ENCODE results near the gene LYRM1. TPM values are rescaled to one million over a fixed set of nuclear protein-coding genes. Genes with fewer than 3 reads are reported as not detected.

Gene LYRM1
- polyA plus RNA-seq, 1 donor from 2014 or later, result 33.5 TPM

DNA sequence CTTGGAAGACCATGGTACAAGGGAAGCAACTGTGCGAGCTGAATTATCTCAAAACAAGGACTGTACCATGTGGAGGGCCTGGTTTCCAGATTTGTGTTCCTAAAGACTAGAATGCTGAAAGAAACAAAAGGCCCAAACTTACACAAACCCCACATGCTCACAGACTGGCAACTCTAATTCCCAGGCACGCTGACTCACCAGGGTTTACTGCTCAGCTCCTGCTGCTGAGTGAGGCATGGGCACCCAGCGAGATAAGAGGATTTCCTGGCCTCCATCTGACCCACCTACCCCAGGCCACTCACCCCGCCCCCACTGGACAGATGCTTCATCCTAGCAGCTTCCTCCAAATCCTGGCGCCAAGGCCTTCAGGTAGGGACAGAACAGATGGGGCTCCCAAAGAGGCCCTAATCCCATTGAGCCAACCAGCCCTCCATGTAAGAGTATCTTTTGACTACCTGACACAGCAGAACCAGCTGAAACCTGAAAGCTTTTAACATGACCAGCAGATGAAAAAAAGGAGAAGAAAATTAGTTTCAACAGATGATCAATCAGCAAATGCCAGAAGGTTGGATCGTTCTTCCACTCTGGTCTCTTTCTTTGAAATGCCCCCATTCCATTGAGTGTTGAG lies 34.3 kb upstream of the LYRM1 start:
- Mint-ChIP-seq H3K27ac (no peak overlapping the region), H3K4me3 (no peak overlapping the region), H3K27me3 (no peaks in the 10 kb centered on the region), H3K9me3 (peaks cover 0 to 1% (median 0%) of the 10 kb centered on the region in 3 donors), H3K4me1 (peaks cover 4 to 14% (median 10%) of the 10 kb centered on the region in 3 donors), H3K36me3 (peaks cover 5% of the 10 kb centered on the region)

DNA sequence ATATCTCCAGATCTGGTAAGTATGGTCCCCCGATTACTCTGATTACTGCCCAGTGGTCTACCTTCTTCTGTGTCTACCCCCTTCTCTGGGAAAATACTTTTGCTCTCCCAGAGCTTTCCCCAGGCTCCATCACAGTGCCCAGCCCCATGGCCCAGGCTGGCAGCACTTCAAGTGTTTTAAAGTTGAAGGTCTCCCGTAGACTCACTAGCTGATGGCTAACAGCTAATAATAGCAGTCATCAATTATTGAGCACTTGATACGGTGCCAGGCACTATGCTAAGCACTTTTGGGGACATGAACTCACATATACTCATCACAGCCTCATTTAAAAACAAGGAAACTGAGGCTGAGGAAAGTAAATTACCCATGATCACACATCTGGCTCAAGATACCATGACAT lies 33.8 kb upstream of the LYRM1 start:
- Mint-ChIP-seq H3K4me1 (peaks cover 4 to 15% (median 10%) of the 10 kb centered on the region in 3 donors), H3K36me3 (peaks cover 5% of the 10 kb centered on the region), H3K27me3 (no peaks in the 10 kb centered on the region), H3K9me3 (peaks cover 0 to 1% (median 0%) of the 10 kb centered on the region in 3 donors), H3K27ac (no peak overlapping the region), H3K4me3 (no peak overlapping the region)

DNA sequence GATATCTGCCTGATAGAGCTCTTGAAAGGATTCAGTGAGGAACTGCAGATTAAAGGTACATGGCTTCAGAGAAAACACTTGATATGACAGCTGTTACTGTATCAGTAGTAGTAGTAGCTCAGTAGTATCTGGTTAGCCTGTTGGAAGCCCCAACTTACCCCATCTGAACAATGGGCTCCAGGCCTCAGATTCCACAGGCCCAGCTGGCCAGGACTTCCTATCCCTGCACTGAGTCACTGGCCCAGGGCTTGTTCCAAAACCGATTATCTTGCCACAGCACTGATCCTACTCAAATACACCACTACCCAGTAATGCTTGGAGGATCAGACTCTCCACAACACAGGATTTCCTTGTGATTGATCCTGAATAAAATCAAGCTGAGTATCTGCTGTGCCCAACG lies 33.0 kb upstream of the LYRM1 start:
- Mint-ChIP-seq H3K4me3 (no peak overlapping the region), H3K27me3 (no peaks in the 10 kb centered on the region), H3K36me3 (peaks cover 2% of the 10 kb centered on the region), H3K9me3 (peaks cover 0 to 1% (median 0%) of the 10 kb centered on the region in 3 donors), H3K4me1 (peaks cover 4 to 18% (median 14%) of the 10 kb centered on the region in 3 donors), H3K27ac (no peak overlapping the region)

DNA sequence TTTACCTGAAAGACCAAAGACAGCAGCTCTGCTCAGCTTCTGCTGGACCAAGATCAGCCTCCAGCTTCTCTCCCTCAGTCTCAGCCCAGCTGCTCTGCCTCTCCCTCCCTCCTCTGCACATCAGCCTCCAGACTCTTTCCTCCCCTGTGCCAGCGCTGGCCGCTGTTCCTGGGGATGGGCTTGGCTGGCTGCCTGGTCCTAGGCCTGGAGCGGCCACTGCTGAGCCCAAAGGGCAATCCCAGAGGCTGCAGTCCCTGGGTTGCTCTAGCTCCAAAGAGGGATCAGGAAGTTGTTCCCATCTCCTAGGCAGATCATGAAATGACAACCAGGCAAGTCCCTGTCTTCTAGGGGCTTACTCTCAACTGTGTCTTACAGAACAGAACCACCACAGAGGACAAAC lies 31.7 kb upstream of the LYRM1 start:
- H3K9me3 Mint-ChIP-seq, result no peaks in the 10 kb centered on the region
- no peaks in the 10 kb centered on the region for H3K27me3 Mint-ChIP-seq
- peaks cover 2% of the 10 kb centered on the region for H3K36me3 Mint-ChIP-seq
- no peak overlapping the region for H3K4me3 Mint-ChIP-seq
- no peak overlapping the region for H3K27ac Mint-ChIP-seq
- peaks cover 9 to 21% (median 20%) of the 10 kb centered on the region in 3 donors for H3K4me1 Mint-ChIP-seq

DNA sequence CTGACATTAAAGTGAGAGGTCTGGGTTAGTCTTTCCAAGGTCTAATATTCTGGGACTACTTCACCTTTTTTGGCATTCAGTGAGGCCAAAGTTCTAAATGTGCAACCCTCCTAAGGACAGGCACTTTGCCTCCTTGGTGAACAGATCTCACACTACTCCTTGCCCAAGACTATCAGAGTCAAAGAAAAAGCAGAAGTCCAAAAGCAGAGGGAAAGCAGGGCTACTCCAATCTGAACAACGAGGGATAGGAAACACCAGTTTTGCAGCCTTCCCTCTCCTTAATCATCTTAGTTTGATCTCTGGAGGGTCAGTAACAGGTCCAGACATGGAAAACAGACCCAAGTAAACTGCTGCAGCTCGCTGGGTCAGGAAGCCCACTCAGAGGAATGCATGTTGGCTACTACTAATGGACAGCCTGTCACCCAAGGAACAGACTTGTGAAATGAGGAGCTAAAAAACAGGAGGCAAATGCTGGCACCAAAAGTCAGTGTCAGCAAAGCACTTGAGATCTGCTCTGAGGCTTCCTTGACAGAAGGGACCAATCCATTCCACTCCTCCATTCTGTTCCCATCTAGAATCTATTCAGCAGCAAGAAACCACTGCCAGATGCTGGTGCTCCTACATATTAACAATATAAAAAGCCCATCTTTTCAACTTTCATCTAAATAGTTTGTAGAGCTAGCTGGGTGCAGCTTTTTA lies 30.3 kb upstream of the LYRM1 start:
- Mint-ChIP-seq H3K27ac (no peak overlapping the region), H3K36me3 (peaks cover 2% of the 10 kb centered on the region), H3K4me1 (peaks cover 17 to 25% (median 24%) of the 10 kb centered on the region in 3 donors)

DNA sequence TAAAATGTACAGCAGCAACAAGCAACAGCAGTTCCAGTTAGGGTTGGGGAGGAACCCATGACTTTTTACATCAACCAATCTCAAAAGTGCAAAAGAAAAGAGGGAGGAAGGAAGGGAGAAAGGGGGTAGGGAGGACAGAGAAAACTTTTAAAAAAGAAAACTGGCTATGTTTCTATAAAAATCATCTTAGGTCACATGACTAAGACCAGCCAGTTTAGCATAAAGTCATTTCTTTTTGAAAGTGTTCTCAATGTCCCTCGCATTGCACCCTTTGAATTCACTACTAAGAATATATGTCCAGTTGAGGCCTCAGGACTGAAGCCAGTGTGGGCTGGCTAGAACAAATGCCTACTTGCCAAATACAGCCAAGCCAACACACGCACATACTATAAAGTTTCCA lies 29.3 kb upstream of the LYRM1 start:
- Mint-ChIP-seq H3K4me1 (peaks cover 21 to 32% (median 28%) of the 10 kb centered on the region in 3 donors), H3K9me3 (no peaks in the 10 kb centered on the region), H3K27ac (no peak overlapping the region), H3K36me3 (peaks cover 3% of the 10 kb centered on the region), H3K4me3 (no peak overlapping the region), H3K27me3 (no peaks in the 10 kb centered on the region)

More for the DNA sequence above, 30.3 kb upstream of the LYRM1 start:
- Mint-ChIP-seq H3K9me3 (no peaks in the 10 kb centered on the region), H3K27me3 (no peaks in the 10 kb centered on the region), H3K4me3 (peak overlapping the region in 1 of 4 donors; percentile 16)

DNA sequence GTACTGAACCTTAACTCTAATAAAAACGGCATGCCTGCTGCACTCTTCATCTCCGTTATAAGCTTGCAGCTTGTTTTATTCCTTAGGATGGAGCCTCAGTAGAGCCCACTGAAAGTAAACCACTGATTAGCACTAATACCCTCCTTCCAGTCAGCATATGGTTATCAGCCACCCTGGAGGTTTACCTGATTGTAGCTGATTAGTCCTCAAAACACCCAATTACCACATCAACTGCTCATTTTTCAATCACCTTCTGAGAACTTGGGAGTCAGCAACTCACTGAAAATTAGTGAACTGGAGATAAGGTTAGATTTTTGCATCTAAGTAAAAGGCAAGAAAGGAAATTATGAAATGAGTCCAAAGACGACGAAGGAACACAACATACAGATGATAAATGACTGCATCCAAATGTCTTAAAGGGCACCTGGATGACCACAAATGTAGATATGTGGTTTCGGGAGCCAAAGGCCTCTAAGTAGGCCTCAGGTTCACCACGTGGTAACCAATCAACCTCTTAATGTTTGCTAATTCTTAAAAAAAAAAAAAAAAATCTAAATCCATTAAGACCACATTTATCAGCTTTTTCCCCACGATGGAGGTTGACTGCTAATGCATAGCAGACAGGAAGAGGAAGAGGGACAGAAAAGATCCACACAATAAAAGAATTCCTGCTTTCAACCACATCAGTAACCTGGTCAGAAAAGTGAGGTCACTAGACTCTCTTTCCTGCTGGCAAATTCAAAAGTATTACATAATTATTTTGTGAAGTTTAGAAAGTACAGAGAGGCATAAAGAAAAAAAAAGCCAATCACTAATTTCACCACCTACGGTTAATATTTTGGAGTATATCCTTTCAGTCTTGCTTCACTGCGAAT lies 28.4 kb upstream of the LYRM1 start:
- peaks cover 3% of the 10 kb centered on the region for H3K36me3 Mint-ChIP-seq
- no peaks in the 10 kb centered on the region for H3K27me3 Mint-ChIP-seq
- H3K27ac Mint-ChIP-seq, result no peak overlapping the region
- peaks cover 22 to 38% (median 28%) of the 10 kb centered on the region in 3 donors for H3K4me1 Mint-ChIP-seq
- H3K4me3 Mint-ChIP-seq, result no peak overlapping the region
- no peaks in the 10 kb centered on the region for H3K9me3 Mint-ChIP-seq

DNA sequence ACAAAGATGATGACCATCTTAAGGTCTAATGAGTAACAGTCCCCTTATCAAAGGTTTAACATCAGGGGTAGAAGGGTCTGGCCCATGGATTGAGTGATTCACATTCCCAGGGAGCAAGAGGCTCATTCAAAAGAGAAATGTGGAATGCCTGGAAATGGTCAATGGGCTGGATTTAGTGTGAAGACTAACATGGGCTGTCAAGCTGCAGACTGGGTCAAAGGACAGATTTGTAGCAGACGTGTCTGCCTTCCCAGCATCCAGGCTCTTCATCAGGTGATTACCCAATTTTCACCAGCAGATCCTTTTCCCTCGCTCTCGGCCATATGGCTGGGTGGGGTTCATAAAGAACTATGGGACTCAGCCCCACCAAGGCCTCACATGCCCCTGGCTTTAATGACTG lies 27.2 kb upstream of the LYRM1 start:
- Mint-ChIP-seq H3K9me3 (no peaks in the 10 kb centered on the region), H3K4me1 (peaks cover 25 to 42% (median 32%) of the 10 kb centered on the region in 3 donors), H3K36me3 (peaks cover 3% of the 10 kb centered on the region), H3K27me3 (no peaks in the 10 kb centered on the region), H3K4me3 (peak overlapping the region in 1 of 4 donors; percentile 27), H3K27ac (peak overlapping the region; percentile 39 to 91 (median 79))

DNA sequence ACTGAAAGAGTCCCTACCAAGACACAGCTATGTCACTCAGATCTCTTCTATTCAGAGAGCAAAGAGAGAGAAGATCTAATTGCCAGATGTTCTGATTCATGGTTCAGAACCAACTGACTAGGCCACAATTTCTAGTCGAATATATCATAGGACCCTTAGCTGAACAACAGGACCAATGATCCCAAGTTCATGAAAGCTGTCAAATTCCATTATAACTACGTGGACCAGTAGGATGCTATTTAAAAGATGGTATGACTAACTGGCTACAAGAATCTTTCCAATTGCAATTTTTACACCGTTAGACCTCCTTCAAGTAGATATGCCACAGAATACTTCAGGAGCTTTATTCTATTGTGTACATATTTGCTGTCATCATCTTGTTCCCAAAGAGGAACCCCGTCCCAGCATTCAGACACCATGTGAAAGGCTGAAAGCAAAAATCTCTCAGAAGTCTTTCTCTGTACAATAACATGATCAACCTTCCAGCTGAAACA lies 26.4 kb upstream of the LYRM1 start:
- peak overlapping the region; percentile 11 to 88 (median 54) for H3K4me3 Mint-ChIP-seq
- H3K27me3 Mint-ChIP-seq, result no peaks in the 10 kb centered on the region
- H3K36me3 Mint-ChIP-seq, result peaks cover 3% of the 10 kb centered on the region
- H3K4me1 Mint-ChIP-seq, result peaks cover 26 to 41% (median 35%) of the 10 kb centered on the region in 3 donors
- H3K27ac Mint-ChIP-seq, result peak overlapping the region; percentile 39 to 91 (median 79)
- no peaks in the 10 kb centered on the region for H3K9me3 Mint-ChIP-seq

DNA sequence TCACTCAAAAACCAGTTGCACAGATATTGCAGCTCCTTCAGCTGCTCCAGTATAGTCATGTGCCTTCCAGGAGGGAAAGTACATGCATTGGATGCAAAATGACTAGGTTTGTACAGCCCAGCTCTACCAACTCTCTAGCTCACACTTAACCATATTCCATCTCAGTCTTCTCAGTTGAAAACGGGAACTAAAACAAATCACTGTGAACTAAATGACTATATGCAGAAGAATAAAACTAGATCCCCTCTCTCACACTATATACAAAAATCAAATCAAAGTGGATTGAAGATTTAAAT lies 25.3 kb upstream of the LYRM1 start:
- H3K27ac Mint-ChIP-seq, result peak overlapping the region in 1 of 3 donors; percentile 0
- no peaks in the 10 kb centered on the region for H3K9me3 Mint-ChIP-seq
- peaks cover 32 to 46% (median 40%) of the 10 kb centered on the region in 3 donors for H3K4me1 Mint-ChIP-seq
- H3K36me3 Mint-ChIP-seq, result peaks cover 3% of the 10 kb centered on the region
- peak overlapping the region in 3 of 4 donors; percentile 6 to 84 (median 25) for H3K4me3 Mint-ChIP-seq
- no peaks in the 10 kb centered on the region for H3K27me3 Mint-ChIP-seq

DNA sequence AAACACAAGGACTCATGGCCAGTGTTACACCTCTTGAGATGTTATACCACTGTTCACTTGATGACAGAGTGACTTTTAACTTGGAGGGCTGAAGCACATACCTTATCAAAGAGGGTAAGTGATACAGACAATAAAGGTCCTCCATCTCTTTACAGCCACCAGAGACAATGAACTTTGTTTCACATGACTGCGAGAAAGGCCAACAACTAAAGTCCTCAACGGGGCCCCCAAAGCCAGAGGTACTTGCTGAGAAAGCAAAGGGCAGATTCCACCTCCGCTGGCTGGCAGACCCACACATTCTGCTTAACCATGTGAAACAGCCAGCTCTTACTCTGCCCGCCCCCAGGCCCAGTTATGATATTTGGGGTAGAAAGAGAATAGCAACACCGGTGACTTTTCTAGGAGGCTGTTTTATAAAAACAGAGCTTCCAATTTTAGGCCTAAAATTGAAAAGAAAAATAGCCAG lies 21.9 kb upstream of the LYRM1 start:
- Mint-ChIP-seq H3K27me3 (no peaks in the 10 kb centered on the region), H3K9me3 (no peaks in the 10 kb centered on the region), H3K36me3 (peaks cover 3% of the 10 kb centered on the region), H3K27ac (no peak overlapping the region), H3K4me3 (no peak overlapping the region), H3K4me1 (peaks cover 29 to 42% (median 32%) of the 10 kb centered on the region in 3 donors)

DNA sequence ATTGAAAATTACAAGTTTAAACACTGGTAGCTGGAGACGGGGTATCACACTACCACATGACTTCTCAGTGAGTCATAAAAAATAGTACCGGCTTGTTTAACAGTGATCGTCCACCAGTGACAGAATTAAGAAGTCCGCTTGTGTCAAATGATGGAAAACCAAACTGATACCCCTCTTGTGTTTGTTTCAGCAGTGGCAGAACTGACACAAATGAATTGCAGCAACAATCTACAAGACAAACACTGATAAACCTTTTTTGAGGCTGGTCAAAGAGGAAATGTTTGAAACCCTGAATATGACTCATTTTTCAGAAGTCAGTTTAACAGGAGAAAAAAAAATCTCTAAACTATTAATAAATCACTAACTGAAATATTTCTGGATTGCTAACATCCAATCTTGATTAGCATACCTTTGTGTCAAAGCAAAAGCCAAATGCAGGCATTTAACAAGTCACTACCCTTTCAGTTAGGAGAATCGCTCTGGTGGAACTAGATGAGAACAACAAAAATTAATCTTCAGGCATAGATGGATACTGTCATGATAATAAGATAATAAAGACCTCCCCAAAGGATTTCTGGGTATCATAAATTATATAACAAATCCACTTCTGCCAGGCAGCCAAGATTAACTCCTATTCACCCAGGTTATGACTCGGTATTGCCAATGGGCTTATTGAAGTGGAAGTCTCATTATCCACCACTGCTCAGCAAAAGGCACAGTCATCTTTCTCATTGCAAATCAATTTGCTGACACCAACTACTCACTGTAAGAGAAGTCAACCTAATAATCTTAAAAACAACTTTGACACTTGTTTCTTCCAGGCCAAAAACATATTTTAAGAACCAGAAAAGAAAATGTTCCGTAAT lies 21.2 kb upstream of the LYRM1 start:
- H3K27ac Mint-ChIP-seq, result no peak overlapping the region
- peaks cover 24 to 36% (median 26%) of the 10 kb centered on the region in 3 donors for H3K4me1 Mint-ChIP-seq
- no peaks in the 10 kb centered on the region for H3K9me3 Mint-ChIP-seq
- peaks cover 6% of the 10 kb centered on the region for H3K36me3 Mint-ChIP-seq
- H3K4me3 Mint-ChIP-seq, result peak overlapping the region in 1 of 4 donors; percentile 58
- no peaks in the 10 kb centered on the region for H3K27me3 Mint-ChIP-seq

DNA sequence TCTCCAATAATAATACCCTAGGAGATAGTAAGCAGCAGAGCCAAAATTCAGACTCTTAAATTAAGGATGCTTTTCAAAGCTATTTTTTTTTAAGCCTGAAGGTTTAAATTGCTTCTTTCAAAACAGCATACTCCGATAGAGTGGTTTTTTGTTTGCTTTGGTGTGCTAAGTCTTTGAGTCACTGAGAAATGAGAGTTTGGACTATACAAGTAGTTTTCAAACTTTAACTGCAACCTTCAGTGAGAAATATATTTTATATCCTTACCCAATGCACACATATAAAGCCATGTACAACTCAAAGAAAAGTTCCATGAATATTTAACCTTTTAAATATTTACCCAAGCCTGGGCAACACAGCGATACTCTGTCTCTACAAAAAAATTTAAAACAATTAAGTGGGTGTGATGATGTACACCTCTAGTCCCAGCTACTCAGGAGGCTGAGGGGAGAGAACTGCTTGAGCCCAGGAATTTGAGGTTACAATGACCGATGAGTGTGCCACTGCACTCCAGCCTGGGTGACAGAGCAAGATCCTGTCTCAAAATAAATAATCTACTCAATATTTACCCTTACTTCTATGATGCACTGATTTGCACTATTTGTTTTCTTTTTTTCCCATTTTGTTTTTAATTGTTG lies 19.6 kb upstream of the LYRM1 start:
- Mint-ChIP-seq H3K27ac (peak overlapping the region in 1 of 3 donors; percentile 3), H3K9me3 (no peaks in the 10 kb centered on the region), H3K4me3 (no peak overlapping the region), H3K36me3 (peaks cover 6% of the 10 kb centered on the region), H3K27me3 (no peaks in the 10 kb centered on the region), H3K4me1 (peaks cover 16 to 26% (median 17%) of the 10 kb centered on the region in 3 donors)

DNA sequence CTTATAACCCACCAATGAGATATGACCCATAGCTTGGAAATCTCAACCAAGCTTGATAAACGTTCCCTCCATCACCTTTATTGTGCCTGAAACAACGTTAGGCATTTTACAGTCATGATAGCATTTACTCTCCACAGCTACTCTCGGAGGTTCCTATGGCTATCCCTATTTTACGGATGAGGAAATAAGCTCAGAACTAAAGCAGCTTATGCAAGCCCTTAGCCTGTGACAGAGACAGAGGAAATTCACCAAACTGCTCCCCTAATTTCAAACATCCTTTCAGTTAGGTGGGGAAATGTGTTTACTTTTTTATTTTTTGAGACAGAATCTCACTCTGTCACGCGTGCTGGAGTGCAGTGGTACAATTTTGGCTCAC lies 19.1 kb upstream of the LYRM1 start:
- no peaks in the 10 kb centered on the region for H3K9me3 Mint-ChIP-seq
- H3K27me3 Mint-ChIP-seq, result no peaks in the 10 kb centered on the region
- H3K4me1 Mint-ChIP-seq, result peaks cover 15 to 21% (median 16%) of the 10 kb centered on the region in 3 donors
- no peak overlapping the region for H3K27ac Mint-ChIP-seq
- no peak overlapping the region for H3K4me3 Mint-ChIP-seq
- peaks cover 5% of the 10 kb centered on the region for H3K36me3 Mint-ChIP-seq
